GM21717 (cell line): Measurements from ENCODE around the gene TMEM86B.
"Not testable (repeated sequence)": the region's sequence is repeated elsewhere in the genome, so short reads cannot be mapped to it uniquely, and the experiment has no call there.

Experiments
- ATAC-seq: cut with Tn5 transposase; IDR thresholded peaks from one replicate; pipeline ENCODE4 v1.9.1; 2021; ENCODE audit warnings: mild to moderate bottlenecking, moderate library complexity; ENCODE audit not compliant: unreplicated experiment

TMEM86B gene

GRCh38 chr19:55242517-55242916 is 14.0 kb upstream of the TMEM86B start:
- ATAC-seq: no peak

GRCh38 chr19:55241935-55242464 is 13.4 kb upstream of the TMEM86B start:
- no peak for ATAC-seq

- ATAC-seq: no peak
Observed at GRCh38 chr19:55241143-55241934, 12.8 kb upstream of the TMEM86B start.

DNA sequence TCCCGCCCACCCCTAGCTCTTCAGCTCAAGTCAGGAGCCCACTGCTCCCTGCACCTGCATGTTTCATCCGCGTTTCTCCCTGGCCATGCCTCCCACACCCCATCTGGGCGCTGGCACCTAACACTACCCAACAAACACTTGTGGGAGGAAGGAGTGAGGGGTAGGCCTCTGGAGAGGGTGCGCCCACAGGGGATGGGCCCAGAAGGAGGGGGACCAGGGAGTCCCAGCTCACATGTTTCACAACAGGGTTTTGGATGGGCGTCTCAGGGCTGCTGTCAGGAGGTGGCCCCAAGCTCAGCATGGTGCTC is 12.1 kb upstream of the TMEM86B start:
- ATAC-seq: no peak

DNA sequence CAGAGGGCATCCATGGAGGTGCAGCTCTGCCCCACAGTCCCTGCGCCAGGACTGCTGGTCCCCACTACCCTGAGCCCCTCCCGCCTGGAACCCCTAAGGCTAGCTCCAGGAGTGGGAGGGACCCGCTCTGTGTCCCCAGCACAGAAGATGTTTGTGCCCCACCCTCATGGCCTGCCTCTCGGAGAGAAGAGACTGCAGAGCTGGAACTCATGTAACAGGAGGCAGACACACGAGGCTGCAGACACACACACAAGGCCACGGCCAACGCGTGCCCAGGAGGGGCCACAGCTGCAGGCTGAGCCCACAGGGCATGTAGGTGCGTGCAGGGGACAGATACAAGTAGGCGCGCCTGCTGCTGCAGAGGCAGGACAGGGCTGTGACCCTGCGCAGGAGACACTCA is 10.4 kb upstream of the TMEM86B start:
- no peak for ATAC-seq

GRCh38 chr19:55238030-55238429 is 9.5 kb upstream of the TMEM86B start:
- no peak for ATAC-seq

- no peak for ATAC-seq
Observed at GRCh38 chr19:55232986-55233385, 4.4 kb upstream of the TMEM86B start.

- no peak for ATAC-seq
Observed at GRCh38 chr19:55232286-55232602, 3.7 kb upstream of the TMEM86B start.

GRCh38 chr19:55231391-55232285 is 3.1 kb upstream of the TMEM86B start:
- no peak for ATAC-seq

- no peak for ATAC-seq
Observed at GRCh38 chr19:55230780-55231179, 2.2 kb upstream of the TMEM86B start.

- no peak for ATAC-seq
Observed at GRCh38 chr19:55230329-55230728, 1.8 kb upstream of the TMEM86B start.

DNA sequence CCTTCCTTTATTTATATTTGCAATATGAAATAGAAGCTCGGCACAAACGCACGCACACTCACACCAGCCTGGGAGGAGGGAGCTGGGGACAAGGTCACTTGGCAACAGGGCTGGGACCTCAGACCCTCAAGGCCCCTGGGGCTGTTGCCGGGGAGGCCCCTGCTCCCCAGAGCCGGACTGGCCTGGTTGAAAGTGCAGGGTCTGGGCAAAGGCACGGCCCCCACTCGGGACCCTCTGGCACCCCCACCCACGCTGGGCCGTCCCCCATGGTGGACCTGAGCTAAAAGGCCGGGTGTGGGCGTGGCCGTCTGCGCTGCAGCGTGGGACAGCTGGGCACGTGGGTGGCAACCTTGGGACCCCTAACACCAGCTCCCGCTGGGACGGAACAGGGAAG is 1.2 kb upstream of the TMEM86B start:
- ATAC-seq: no peak

- no peak for ATAC-seq
Observed at GRCh38 chr19:55229145-55229788, 704 bp upstream of the TMEM86B start.

- ATAC-seq: no peak
Observed at GRCh38 chr19:55228015-55228391, 560 bp downstream of the TMEM86B start.

DNA sequence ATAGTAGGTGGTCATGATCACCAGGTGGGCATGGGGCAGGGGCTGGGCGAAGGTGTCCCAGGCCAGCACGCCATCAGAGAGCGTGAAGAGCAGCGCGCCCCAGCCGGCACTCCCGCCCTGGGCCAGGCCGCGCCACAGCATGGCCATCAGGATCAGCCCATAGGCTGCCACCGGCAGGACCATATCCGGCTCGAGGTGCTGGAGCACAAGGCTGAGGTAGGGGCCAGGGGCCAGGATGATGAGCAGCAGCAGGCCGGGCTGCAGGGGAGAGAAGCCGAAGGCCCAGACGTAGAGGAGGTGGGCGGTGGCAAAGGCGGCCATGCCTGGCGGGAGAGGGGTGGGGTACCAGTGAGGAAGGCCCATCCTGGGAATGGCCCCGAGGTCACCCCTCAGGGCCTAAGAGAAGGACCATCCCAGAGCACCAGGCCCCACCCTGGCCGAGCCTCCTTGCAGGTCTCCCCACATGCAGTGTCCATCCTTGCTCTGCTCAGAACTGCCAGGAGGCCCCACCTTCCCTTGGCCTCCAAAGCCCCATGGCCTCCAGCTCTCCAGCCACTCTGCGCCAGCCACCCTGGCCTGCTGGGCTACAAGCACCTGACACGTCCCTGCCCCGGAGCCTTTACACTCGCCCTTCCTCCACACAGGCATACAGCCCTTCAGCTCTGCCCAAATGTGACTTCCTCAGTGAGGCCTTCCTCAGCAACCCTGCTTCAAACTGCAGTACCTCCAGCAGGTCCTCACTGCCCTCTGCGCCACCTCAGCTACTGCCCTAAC is 1.1 kb downstream of the TMEM86B start:
- ATAC-seq: no peak

DNA sequence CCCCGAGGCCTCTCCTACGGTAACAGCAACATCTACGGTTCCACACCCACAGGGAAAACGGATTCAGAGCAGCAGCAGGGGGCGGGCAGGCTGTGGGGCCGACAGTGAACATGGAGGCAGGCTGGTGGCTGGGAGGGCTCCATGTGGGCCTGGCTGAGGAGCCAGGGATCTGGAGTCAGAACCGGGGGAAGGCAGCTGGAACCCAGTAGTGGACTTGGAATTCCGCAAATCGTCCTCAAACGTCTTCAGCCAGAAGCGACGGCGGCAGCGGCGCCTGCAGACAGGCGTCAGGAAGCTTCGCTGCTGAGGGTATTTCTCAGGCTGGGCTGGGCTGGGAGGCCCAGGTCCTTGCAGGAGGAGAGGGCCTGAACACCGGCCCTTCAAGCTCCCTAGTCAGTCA is 1.8 kb downstream of the TMEM86B start:
- ATAC-seq: no peak

DNA sequence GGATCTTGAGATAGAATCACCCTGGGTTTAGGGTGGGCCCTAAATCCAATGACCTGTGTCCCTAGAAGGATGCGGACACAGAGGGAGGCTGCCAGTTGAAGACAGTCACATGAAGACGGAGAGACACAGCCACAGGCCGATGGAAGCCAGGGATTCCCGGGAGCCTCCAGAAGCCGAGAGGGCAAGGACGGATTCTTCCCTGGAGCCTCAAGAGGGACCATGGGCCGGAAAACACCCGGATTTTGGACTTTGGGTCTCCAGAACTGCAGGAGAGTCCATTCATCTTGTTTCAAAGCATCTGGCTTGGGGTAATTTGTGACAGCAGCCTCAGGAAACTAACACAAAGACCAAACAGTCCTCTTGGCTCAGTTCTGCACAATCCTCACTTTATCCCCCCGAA is 2.3 kb downstream of the TMEM86B start:
- no peak for ATAC-seq

- ATAC-seq: no peak
Observed at GRCh38 chr19:55225415-55225958, 3.1 kb downstream of the TMEM86B start.

DNA sequence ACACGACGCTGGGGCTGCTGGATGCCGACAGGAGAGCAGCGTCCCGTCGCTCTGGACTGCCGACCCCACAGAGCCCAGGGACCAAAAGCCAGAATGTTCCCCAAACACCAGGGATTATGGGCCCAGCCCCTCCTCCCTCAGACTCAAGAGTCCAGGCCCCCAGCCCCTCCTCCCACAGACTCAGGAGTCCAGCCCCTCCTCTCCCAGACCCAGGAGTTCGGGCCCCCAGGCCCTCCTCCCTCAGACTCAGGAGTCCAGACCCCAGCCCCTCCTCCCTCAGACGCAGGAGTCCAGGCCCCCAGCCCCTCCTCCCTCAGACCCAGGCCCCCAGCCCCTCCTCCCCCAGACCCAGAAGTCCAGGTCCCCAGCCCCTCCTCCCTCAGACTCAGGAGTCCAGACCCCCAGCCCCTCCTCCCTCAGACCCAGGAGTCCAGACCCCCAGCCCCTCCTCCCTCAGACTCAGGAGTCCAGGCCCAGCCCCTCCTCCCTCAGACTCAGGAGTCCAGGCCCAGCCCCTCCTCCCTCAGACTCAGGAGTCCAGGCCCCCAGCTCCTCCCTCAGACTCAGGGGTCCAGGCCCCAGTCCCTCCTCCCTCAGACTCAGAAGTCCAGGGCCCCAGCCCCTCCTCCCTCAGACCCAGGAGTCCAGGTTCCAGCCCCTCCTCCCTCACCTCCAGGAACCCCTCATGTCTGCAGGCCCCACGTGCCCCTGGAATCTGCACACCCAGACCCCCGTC is 3.7 kb downstream of the TMEM86B start:
- ATAC-seq: not testable (repeated sequence)
